H9 (cell line): Measurements from ENCODE around the gene ZBTB9. TPM values are rescaled to one million over a fixed set of nuclear protein-coding genes. Genes with fewer than 3 reads are reported as not detected.

ENCODE experiments used
- DNase-seq: peaks from one replicate; pipeline ENCODE4 v3.0.0-alpha.2; 2017
- H2AFZ ChIP-seq: one replicate; pipeline ENCODE4 v1.6.1; 2013; ENCODE audit warnings: mild to moderate bottlenecking, low read length, control low read depth, moderate library complexity
- H2AK5ac ChIP-seq: 2 replicates; pipeline ENCODE4 v1.6.1; 2013; ENCODE audit warnings: low read length, control low read depth, mixed read lengths; ENCODE audit not compliant: insufficient read length
- H2BK120ac ChIP-seq: one replicate; pipeline ENCODE4 v1.6.1; 2013; ENCODE audit warnings: low read depth, mild to moderate bottlenecking, low read length, control low read depth, inconsistent platforms; ENCODE audit not compliant: poor library complexity, severe bottlenecking
- H2BK12ac ChIP-seq: 2 replicates; pipeline ENCODE4 v1.6.1; 2013; ENCODE audit warnings: low read length, control low read depth, mixed read lengths, low read depth; ENCODE audit not compliant: insufficient read length
- H2BK15ac ChIP-seq: 2 replicates; pipeline ENCODE4 v1.6.1; 2013; ENCODE audit warnings: low read depth, low read length, control low read depth
- H2BK20ac ChIP-seq: one replicate; pipeline ENCODE4 v1.6.1; 2013; ENCODE audit warnings: low read depth, mild to moderate bottlenecking, low read length, control low read depth, inconsistent platforms; ENCODE audit not compliant: poor library complexity, severe bottlenecking
- H2BK5ac ChIP-seq: 2 replicates; pipeline ENCODE4 v1.6.1; 2013; ENCODE audit warnings: low read length, control low read depth, mixed read lengths; ENCODE audit not compliant: insufficient read length
- H3K14ac ChIP-seq: 2 replicates; pipeline ENCODE4 v1.6.1; 2013; ENCODE audit warnings: low read length, control low read depth; ENCODE audit not compliant: insufficient read depth
- H3K18ac ChIP-seq: 2 replicates; pipeline ENCODE4 v1.6.1; 2013; ENCODE audit warnings: low read depth, mild to moderate bottlenecking, mixed read lengths, low read length, control low read depth; ENCODE audit not compliant: insufficient read length
- H3K23ac ChIP-seq: 2 replicates; pipeline ENCODE4 v1.6.1; 2013; ENCODE audit warnings: low read length, control low read depth, mixed read lengths, low read depth; ENCODE audit not compliant: insufficient read length
- H3K23me2 ChIP-seq: 2 replicates; pipeline ENCODE4 v1.6.1; 2013; ENCODE audit warnings: low read depth, mild to moderate bottlenecking, mixed read lengths, low read length, control low read depth; ENCODE audit not compliant: insufficient read length, poor library complexity, severe bottlenecking
- H3K27ac ChIP-seq: 2 replicates; pipeline ENCODE4 v1.5.1; 2013; ENCODE audit warnings: low read length, control low read depth, mixed read lengths, low read depth; ENCODE audit not compliant: insufficient read length
- H3K27me3 ChIP-seq: 2 replicates; pipeline ENCODE4 v1.6.1; 2013; ENCODE audit warnings: low read length, control low read depth, inconsistent platforms; ENCODE audit not compliant: insufficient read depth
- H3K4ac ChIP-seq: 2 replicates; pipeline ENCODE4 v1.6.1; 2013; ENCODE audit warnings: low read depth, mild to moderate bottlenecking, control low read depth, inconsistent platforms, low read length, moderate library complexity
- H3K4me1 ChIP-seq: 2 replicates; pipeline ENCODE4 v1.6.1; 2013; ENCODE audit warnings: low read length, control low read depth, inconsistent platforms; ENCODE audit not compliant: insufficient read depth
- H3K4me2 ChIP-seq: 2 replicates; pipeline ENCODE4 v1.6.1; 2013; ENCODE audit warnings: low read length, control low read depth, mixed read lengths; ENCODE audit not compliant: insufficient read length, insufficient read depth
- H3K56ac ChIP-seq: 2 replicates; pipeline ENCODE4 v1.6.1; 2013; ENCODE audit warnings: low read depth, mild to moderate bottlenecking, mixed read lengths, low read length, control low read depth; ENCODE audit not compliant: insufficient read length
- H3K79me1 ChIP-seq: 2 replicates; pipeline ENCODE4 v1.6.1; 2013; ENCODE audit warnings: low read depth, mild to moderate bottlenecking, moderate library complexity, low read length, control low read depth, inconsistent platforms; ENCODE audit not compliant: insufficient read depth, poor library complexity, severe bottlenecking
- H3K79me2 ChIP-seq: 2 replicates; pipeline ENCODE4 v1.6.1; 2013; ENCODE audit warnings: low read length, control low read depth, inconsistent platforms; ENCODE audit not compliant: insufficient read depth
- H3K9ac ChIP-seq: 2 replicates; pipeline ENCODE4 v1.6.1; 2013; ENCODE audit warnings: low read length, control low read depth, mixed read lengths; ENCODE audit not compliant: insufficient read length; ENCODE audit errors: extremely low read depth
- H3K9me3 ChIP-seq: one replicate; pipeline ENCODE4 v1.6.1; 2013; ENCODE audit warnings: low read depth, low read length, inconsistent platforms; ENCODE audit not compliant: control insufficient read depth
- H3T11ph ChIP-seq: one replicate; pipeline ENCODE4 v1.6.1; 2013; ENCODE audit warnings: mild to moderate bottlenecking, low read length, control low read depth, inconsistent platforms
- H4K20me1 ChIP-seq: one replicate; pipeline ENCODE4 v1.6.1; 2013; ENCODE audit not compliant: control insufficient read depth, insufficient read length, insufficient read depth
- H4K5ac ChIP-seq: 2 replicates; pipeline ENCODE4 v1.6.1; 2013; ENCODE audit warnings: low read depth, mild to moderate bottlenecking, mixed read lengths, low read length, control low read depth; ENCODE audit not compliant: insufficient read length
- H4K8ac ChIP-seq: replicated peaks from 2 replicates; pipeline ENCODE4 v1.6.1; 2013; ENCODE audit warnings: low read length, control low read depth, mixed read lengths, low read depth; ENCODE audit not compliant: insufficient read length
- H4K91ac ChIP-seq: 2 replicates; pipeline ENCODE4 v1.6.1; 2013; ENCODE audit warnings: low read depth, mild to moderate bottlenecking, moderate library complexity, mixed read lengths, low read length, control low read depth; ENCODE audit not compliant: insufficient read length
- H3K27ac Mint-ChIP-seq, 3 experiments: 2 replicates in 2 of 3; 3 replicates in 1 of 3; pipeline ENCODE4 v1.8.0; 2020 to 2021; ENCODE audit warnings: mixed read lengths in 3 of 3, mild to moderate bottlenecking in 1 of 3, moderate library complexity in 1 of 3
- H3K27me3 Mint-ChIP-seq: 2 replicates; pipeline ENCODE4 v1.8.0; 2021; ENCODE audit warnings: low read depth, mild to moderate bottlenecking, moderate library complexity, mixed read lengths
- H3K36me3 Mint-ChIP-seq, 3 experiments: 2 replicates in 2 of 3; 3 replicates in 1 of 3; pipeline ENCODE4 v1.8.0; 2020 to 2021; ENCODE audit warnings: low read depth in 3 of 3, mixed read lengths in 3 of 3; ENCODE audit not compliant: insufficient read depth in 1 of 3
- H3K4me1 Mint-ChIP-seq, 2 experiments: 2 replicates each; pipeline ENCODE4 v1.8.0; 2020; ENCODE audit warnings: mixed read lengths in 2 of 2
- H3K4me3 Mint-ChIP-seq, 2 experiments: 2 replicates in 1 of 2; 3 replicates in 1 of 2; pipeline ENCODE4 v1.8.0; 2020 to 2021; ENCODE audit warnings: mild to moderate bottlenecking in 2 of 2, mixed read lengths in 2 of 2, moderate library complexity in 1 of 2
- H3K9me3 Mint-ChIP-seq, 2 experiments: 2 replicates in 1 of 2; 3 replicates in 1 of 2; pipeline ENCODE4 v1.8.0; 2020; ENCODE audit warnings: mild to moderate bottlenecking in 2 of 2, mixed read lengths in 2 of 2, moderate library complexity in 1 of 2
- CTCF ChIP-seq: fragments of 200-600 bp; sonication (generic); conservative IDR thresholded peaks from 3 replicates; pipeline ENCODE4 v1.8.0; 2021; ENCODE audit warnings: antibody characterized with exemption, mild to moderate bottlenecking
- WGBS: extraction: QIAGEN DNeasy Blood & Tissue Kit; methylation state at CpG from one replicate; pipeline ENCODE4 v1.1.7; 2013; ENCODE audit warnings: missing lambda C conversion rate, low lambda C conversion rate, mixed read lengths; ENCODE audit not compliant: insufficient read length; ENCODE audit errors: extremely low coverage; 5-methylcytosine and 5-hydroxymethylcytosine counted together
- total RNA-seq: library from RNA; stranded (reverse); gene quantifications from 2 replicates; pipeline ENCODE4 v1.2.1, GENCODE V29; 2021

ZBTB9 gene
- total RNA-seq, 1 experiment from 2014 or later = 53.1 TPM

- no peak overlapping the region for H3K27ac Mint-ChIP-seq
- Histone ChIP-seq H4K91ac (no peak overlapping the region), H3K56ac (no peak overlapping the region), H2AFZ (no peak overlapping the region), H2BK120ac (no peak overlapping the region), H3K27ac (no peak overlapping the region), H3K23me2 (peaks cover 10% of the 10 kb centered on the region), H4K20me1 (no peaks in the 10 kb centered on the region), H4K8ac (no peak overlapping the region), H3K79me2 (no peaks in the 10 kb centered on the region), H3K9me3 (no peaks in the 10 kb centered on the region), H3K9ac (no peak overlapping the region), H2BK15ac (no peak overlapping the region), H2BK20ac (no peak overlapping the region), H3K4ac (no peak overlapping the region), H2BK12ac (no peak overlapping the region), H3K23ac (no peak overlapping the region), H4K5ac (no peak overlapping the region), H2AK5ac (no peak overlapping the region), H3K79me1 (no peaks in the 10 kb centered on the region), H3T11ph (no peak overlapping the region), H3K14ac (no peak overlapping the region), H3K4me2 (no peak overlapping the region), H3K27me3 (no peaks in the 10 kb centered on the region), H2BK5ac (no peak overlapping the region), H3K18ac (no peak overlapping the region), H3K4me1 (no peaks in the 10 kb centered on the region)
- peaks cover 32 to 76% (median 64%) of the 10 kb centered on the region in 3 experiments for H3K36me3 Mint-ChIP-seq
- H3K4me3 Mint-ChIP-seq = no peak overlapping the region
- H3K9me3 Mint-ChIP-seq = no peaks in the 10 kb centered on the region
- H3K27me3 Mint-ChIP-seq = no peaks in the 10 kb centered on the region; the same call in 1 of the 2 replicates
- no peak for TF ChIP-seq CTCF
- no CpG with 5 or more reads among the region's 4 CpGs for WGBS
- H3K4me1 Mint-ChIP-seq = peaks cover 17 to 30% of the 10 kb centered on the region in 2 experiments
- DNase-seq = no peak
These were observed 1.9 kb upstream of the ZBTB9 start for GRCh38 chr6:33452496-33452895.
